Measurements from ENCODE around the gene ATP6V0D1. TPM values are rescaled to one million over a fixed set of nuclear protein-coding genes. Genes with fewer than 3 reads are reported as not detected.

Gene ATP6V0D1
- polyA plus RNA-seq, 3 donors: 354 to 687 (median 631) TPM

GRCh38 chr16:67425061-67425460 is 55.9 kb downstream of the ATP6V0D1 start:
- Histone ChIP-seq H3K4me1 (ENCODE audit: control insufficient read depth in 1 of 2, insufficient read depth in 2 of 2, low read length in 2 of 2) (peaks cover 1% of the 10 kb centered on the region in 2 donors), H3K36me3 (replicated peaks in 1 of 2; ENCODE audit: control insufficient read depth in 1 of 2, insufficient read depth in 2 of 2, low read length in 2 of 2) (no peaks in the 10 kb centered on the region), H3K27ac (ENCODE audit: low read depth in 1 of 2, low read length in 2 of 2) (no peak overlapping the region), H3K27me3 (ENCODE audit: control insufficient read depth in 2 of 2, insufficient read depth in 2 of 2, low read length in 2 of 2) (peaks cover 14 to 38% of the 10 kb centered on the region in 2 donors), H3K79me2 (ENCODE audit: insufficient read depth, low read length) (no peaks in the 10 kb centered on the region), H2AFZ (ENCODE audit: insufficient read depth, low read depth, low read length, poor library complexity, severe bottlenecking) (no peak overlapping the region), H3K4me2 (replicated peaks; ENCODE audit: extremely low read depth, low read length, poor library complexity, severe bottlenecking) (no peak overlapping the region), H4K20me1 (ENCODE audit: insufficient read depth, low read length) (peaks cover 18% of the 10 kb centered on the region), H3K9me3 (replicated peaks in 1 of 2; ENCODE audit: control insufficient read depth in 1 of 2, insufficient read depth in 1 of 2, low read length in 2 of 2) (peaks cover 0 to 9% of the 10 kb centered on the region in 2 donors), H3K9ac (ENCODE audit: insufficient read depth, low read length, poor library complexity, severe bottlenecking) (no peak overlapping the region), H3K4me3 (replicated peaks in 1 of 3; ENCODE audit: low read depth in 2 of 3, low read length in 3 of 3) (no peak overlapping the region)
- no peak overlapping the region for H3K27ac Mint-ChIP-seq
- peaks cover 0 to 10% (median 1%) of the 10 kb centered on the region in 7 donors for H3K9me3 Mint-ChIP-seq
- H3K27me3 Mint-ChIP-seq (ENCODE audit: low read depth in 3 of 3): peaks cover 34 to 54% (median 39%) of the 10 kb centered on the region in 3 donors
- no peak for DNase-seq
- intact Hi-C loops (cut with micrococcal nuclease): loop anchor here in 1 of 2 donors (5.0 kb wide), 1 partner anchor 42 kb away; no protein-coding TSS in a partner anchor
- WGBS (ENCODE audit: insufficient coverage): 80% methylated on average over 1 of the region's 6 CpGs
- peaks cover under 1% of the 10 kb centered on the region for H3K4me1 Mint-ChIP-seq
- peak overlapping the region in 1 of 2 donors; percentile 26 for H3K4me3 Mint-ChIP-seq
- no peak for TF ChIP-seq CTCF (IDR thresholded peaks at IDR 0.05)
- H3K36me3 Mint-ChIP-seq: peaks cover 4 to 5% of the 10 kb centered on the region in 2 donors

- Histone ChIP-seq H3K9me3 (replicated peaks in 1 of 2; ENCODE audit: control insufficient read depth in 1 of 2, insufficient read depth in 1 of 2, low read length in 2 of 2) (peaks cover 0 to 3% of the 10 kb centered on the region in 2 donors), H2AFZ (ENCODE audit: insufficient read depth, low read depth, low read length, poor library complexity, severe bottlenecking) (no peak overlapping the region), H3K27me3 (ENCODE audit: control insufficient read depth in 2 of 2, insufficient read depth in 2 of 2, low read length in 2 of 2) (peaks cover 6 to 30% of the 10 kb centered on the region in 2 donors), H4K20me1 (ENCODE audit: insufficient read depth, low read length) (peaks cover 10% of the 10 kb centered on the region), H3K9ac (ENCODE audit: insufficient read depth, low read length, poor library complexity, severe bottlenecking) (no peak overlapping the region), H3K36me3 (replicated peaks in 1 of 2; ENCODE audit: control insufficient read depth in 1 of 2, insufficient read depth in 2 of 2, low read length in 2 of 2) (no peaks in the 10 kb centered on the region), H3K4me2 (replicated peaks; ENCODE audit: extremely low read depth, low read length, poor library complexity, severe bottlenecking) (no peak overlapping the region), H3K27ac (ENCODE audit: low read depth in 1 of 2, low read length in 2 of 2) (no peak overlapping the region), H3K79me2 (ENCODE audit: insufficient read depth, low read length) (no peaks in the 10 kb centered on the region), H3K4me3 (replicated peaks in 1 of 3; ENCODE audit: low read depth in 2 of 3, low read length in 3 of 3) (no peak overlapping the region), H3K4me1 (ENCODE audit: control insufficient read depth in 1 of 2, insufficient read depth in 2 of 2, low read length in 2 of 2) (no peaks in the 10 kb centered on the region)
- Mint-ChIP-seq H3K4me1 (no peaks in the 10 kb centered on the region), H3K27ac (no peak overlapping the region), H3K27me3 (ENCODE audit: low read depth in 3 of 3) (peaks cover 29 to 48% (median 33%) of the 10 kb centered on the region in 3 donors), H3K9me3 (peaks cover 0 to 8% (median 0%) of the 10 kb centered on the region in 7 donors), H3K4me3 (no peak overlapping the region), H3K36me3 (peaks cover 4% of the 10 kb centered on the region in 2 donors)
- 94% methylated on average over 3 of the region's 5 CpGs for WGBS (ENCODE audit: insufficient coverage)
- no peak for DNase-seq
- intact Hi-C loops (cut with micrococcal nuclease): no loop called here
- TF ChIP-seq CTCF (IDR thresholded peaks at IDR 0.05): no peak
These were observed 56.7 kb downstream of the ATP6V0D1 start for GRCh38 chr16:67424261-67424615.
